Muscle layer of duodenum (tissue), 2 donors: Measurements from ENCODE around the gene ECE1.
"Not testable (repeated sequence)": the region's sequence is repeated elsewhere in the genome, so short reads cannot be mapped to it uniquely, and the experiment has no call there.

Source experiments
- H3K27ac ChIP-seq: one replicate; pipeline ENCODE4 v1.7.0; 2013; ENCODE audit warnings: mild to moderate bottlenecking, low read length
- H3K27me3 ChIP-seq: one replicate; pipeline ENCODE4 v1.7.0; 2013; ENCODE audit warnings: low read depth, mild to moderate bottlenecking, control low read depth, low read length
- H3K36me3 ChIP-seq, 2 donors: one replicate each; pipeline ENCODE4 v1.7.0; 2013; ENCODE audit warnings: low read length in 2 of 2, control low read depth in 1 of 2, mild to moderate bottlenecking in 1 of 2; ENCODE audit not compliant: insufficient read depth in 2 of 2, control insufficient read depth in 1 of 2
- H3K4me1 ChIP-seq, 2 donors: one replicate each; pipeline ENCODE4 v1.7.0; 2013; ENCODE audit warnings: low read length in 2 of 2, mild to moderate bottlenecking in 2 of 2, control low read depth in 1 of 2, moderate library complexity in 1 of 2; ENCODE audit not compliant: insufficient read depth in 2 of 2, control insufficient read depth in 1 of 2
- H3K4me3 ChIP-seq, 2 donors: one replicate each; pipeline ENCODE4 v1.7.0; 2013; ENCODE audit warnings: low read length in 2 of 2, low read depth in 1 of 2, mild to moderate bottlenecking in 1 of 2
- H3K9me3 ChIP-seq, 2 donors: one replicate each; pipeline ENCODE4 v1.7.0; 2013; ENCODE audit warnings: low read length in 2 of 2, control low read depth in 1 of 2, mild to moderate bottlenecking in 1 of 2; ENCODE audit not compliant: control insufficient read depth in 1 of 2
- donor health status: healthy.

Gene ECE1

DNA sequence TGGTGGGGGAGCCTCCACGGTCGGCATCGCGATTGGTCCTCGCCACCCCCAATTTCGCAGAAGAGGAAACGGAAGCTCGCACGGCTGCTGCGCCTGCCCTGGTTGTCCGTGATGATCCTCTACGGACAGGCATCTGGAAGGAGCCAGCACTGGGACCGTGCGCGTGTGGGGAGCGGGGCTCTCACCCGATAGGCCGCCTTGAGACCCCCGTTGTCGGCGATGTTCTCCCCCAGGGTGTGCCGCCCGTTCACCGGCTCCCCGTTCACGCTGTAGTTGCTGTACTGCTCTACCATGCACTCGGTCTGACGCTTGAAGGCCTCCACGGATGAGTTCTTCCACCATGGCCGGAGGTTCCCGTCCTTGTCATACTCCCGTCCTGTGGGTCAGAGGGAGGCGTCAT lies 65.2 kb downstream of the ECE1 start:
- H3K36me3 ChIP-seq = peaks cover 47 to 71% of the 10 kb centered on the region in 2 donors

DNA sequence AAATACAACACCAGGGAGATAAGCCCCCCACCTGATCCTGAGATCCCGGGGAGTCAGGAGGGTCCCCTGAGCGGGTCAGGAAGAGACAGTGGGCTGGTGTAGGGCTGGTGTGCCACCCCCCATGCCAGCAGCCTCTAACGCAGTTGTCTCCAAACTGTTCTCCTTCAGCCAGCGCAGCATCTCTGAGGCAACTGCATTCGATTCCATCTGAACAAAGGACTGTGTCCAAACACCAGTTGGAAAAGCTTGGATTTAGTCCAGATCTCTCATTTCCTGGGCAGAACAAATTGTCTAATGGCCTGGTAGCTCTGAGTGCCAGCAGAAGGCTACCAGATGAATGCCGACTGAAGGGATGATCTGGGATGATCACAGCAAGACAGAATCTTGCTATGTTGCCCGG lies 69.4 kb downstream of the ECE1 start:
- Histone ChIP-seq H3K36me3 (peaks cover 35 to 66% of the 10 kb centered on the region in 2 donors), H3K27me3 (no peaks in the 10 kb centered on the region), H3K4me1 (no peaks in the 10 kb centered on the region), H3K27ac (no peak overlapping the region), H3K9me3 (no peaks in the 10 kb centered on the region), H3K4me3 (no peak overlapping the region)

More for the DNA sequence above, 65.2 kb downstream of the ECE1 start:
- Histone ChIP-seq H3K4me1 (no peaks in the 10 kb centered on the region), H3K4me3 (no peak overlapping the region), H3K27me3 (no peaks in the 10 kb centered on the region), H3K27ac (no peak overlapping the region), H3K9me3 (no peaks in the 10 kb centered on the region)

DNA sequence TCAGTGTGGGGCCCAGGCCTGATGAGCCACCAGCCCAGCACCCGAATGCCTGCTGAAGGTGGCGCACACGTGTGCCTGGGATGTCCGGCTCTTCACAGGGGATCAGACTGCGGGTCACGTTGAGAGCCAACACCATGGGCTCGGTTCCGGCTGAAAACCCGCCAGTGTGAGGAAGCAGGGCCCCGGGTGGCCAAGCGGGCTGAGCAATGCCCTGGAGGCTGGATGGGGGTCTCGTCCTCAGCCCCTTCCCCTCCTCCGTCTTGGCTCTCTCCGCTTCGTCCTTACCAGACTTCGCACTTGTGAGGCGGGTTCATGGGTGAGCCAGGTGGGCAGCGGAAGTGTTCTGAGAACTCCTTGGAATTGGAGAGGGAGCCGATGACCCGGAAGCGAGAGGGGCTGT lies 70.6 kb downstream of the ECE1 start:
- Histone ChIP-seq H3K9me3 (no peaks in the 10 kb centered on the region), H3K4me3 (no peak overlapping the region), H3K36me3 (peaks cover 31 to 55% of the 10 kb centered on the region in 2 donors), H3K27me3 (no peaks in the 10 kb centered on the region), H3K27ac (no peak overlapping the region), H3K4me1 (no peaks in the 10 kb centered on the region)

DNA sequence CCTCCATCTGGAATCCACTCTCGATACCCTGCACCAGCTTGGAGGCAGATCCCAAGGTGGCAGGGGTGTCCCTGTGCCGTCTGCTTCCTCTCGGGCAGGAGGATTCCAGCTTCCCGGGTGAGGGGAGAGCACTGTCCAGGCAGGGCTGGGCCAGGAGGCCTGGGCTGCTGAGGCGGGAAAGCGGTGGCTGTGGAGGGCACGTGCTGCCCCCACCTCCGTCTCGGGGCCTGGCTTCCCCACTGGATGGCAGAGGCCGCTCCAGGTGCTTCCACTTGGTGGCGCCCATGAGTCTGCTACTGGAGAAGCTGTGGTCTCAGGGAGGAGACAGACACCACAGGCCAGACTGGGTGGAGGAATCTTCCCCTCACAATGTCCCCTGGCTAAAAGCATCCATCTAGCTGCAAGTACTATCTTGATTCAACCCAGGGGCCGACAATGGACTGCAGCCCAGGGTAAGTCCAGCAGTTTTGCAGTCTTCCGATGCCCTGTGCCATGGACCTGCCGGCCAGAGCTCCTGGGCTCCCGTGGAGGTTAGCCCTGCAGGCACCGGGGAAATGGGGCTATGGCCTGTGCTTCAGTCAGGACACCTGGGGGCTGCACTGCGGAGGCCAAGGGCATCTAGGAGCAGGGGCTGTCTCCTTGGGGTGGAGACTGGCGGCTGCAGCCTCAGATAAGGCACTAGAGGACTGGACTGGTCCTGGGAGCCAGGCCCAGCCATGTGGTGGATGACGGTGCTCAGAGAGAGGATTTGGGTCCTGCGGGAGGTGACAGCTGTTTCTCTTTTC lies 72.3 kb downstream of the ECE1 start:
- Histone ChIP-seq H3K9me3 (no peaks in the 10 kb centered on the region), H3K4me3 (no peak overlapping the region), H3K27me3 (no peaks in the 10 kb centered on the region), H3K36me3 (peaks cover 21 to 45% of the 10 kb centered on the region in 2 donors), H3K27ac (no peak overlapping the region), H3K4me1 (no peaks in the 10 kb centered on the region)

DNA sequence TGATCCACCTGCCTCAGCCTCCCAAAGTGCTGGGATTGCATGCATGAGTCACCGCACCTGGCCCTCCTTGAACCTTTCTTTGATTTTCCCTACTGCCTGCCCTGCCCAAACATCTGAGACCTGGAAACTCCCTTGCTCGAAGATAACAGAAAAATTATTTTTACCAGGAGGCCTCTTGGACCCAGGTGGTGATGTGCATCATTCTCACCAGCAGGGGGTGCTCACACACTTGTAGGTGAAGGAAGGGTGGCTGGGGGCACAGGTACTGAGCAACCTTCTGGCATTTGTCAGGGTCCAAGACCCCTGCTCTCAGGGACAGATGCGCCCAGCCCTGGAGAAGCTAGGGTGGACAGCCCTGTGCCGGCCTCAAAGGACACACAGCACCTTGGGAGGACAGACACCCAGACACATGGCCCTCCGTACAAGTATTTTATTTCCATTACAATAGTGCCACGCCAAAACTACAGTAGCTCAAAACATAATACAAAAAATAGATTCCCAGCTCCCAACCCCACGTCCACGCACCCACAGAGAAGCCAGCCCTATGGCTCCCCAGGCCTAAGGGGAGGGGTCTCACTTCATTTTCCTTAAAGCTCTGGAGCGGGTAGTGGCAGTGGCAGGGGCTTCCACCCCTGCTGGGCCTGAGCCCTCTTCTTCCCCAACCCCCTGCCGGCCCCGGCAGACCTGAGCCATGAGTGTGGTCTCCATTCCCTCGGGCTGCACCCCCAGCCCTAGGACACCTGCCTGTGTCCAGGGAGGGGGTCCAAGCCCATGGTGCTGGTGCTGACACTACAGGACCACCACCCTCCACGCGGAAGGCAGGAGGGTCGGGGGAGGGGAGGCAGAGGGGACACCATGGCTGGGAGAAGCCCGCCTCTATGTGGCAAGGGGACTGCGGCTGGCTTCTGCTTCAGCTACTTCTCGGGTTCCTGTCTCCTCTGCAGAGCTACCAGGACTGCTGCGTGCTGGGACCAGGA lies 73.1 kb downstream of the ECE1 start:
- no peak overlapping the region for H3K4me3 ChIP-seq
- H3K4me1 ChIP-seq = no peaks in the 10 kb centered on the region
- no peaks in the 10 kb centered on the region for H3K27me3 ChIP-seq
- H3K36me3 ChIP-seq = peaks cover 21 to 42% of the 10 kb centered on the region in 2 donors
- H3K9me3 ChIP-seq = no peaks in the 10 kb centered on the region
- no peak overlapping the region for H3K27ac ChIP-seq

DNA sequence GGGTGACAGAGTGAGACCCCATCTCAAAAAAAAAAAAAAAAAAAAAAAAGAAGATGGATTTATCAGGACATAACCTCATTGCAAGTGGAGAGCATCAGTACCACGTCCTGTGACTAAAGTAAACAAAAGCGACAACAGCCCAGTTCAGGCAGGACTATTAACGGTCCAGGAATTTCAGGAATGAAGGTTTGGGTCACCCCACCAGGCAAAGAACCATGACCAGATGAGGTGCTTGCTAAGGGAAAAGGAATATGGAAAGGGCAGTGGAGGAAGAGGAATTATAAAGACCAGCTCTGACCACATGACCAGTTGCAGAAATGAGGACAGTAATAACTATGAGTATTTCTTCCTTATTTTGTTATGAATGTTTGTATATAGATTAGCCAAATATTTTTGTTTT lies 78.1 kb downstream of the ECE1 start:
- Histone ChIP-seq H3K27ac (no peak overlapping the region), H3K9me3 (no peaks in the 10 kb centered on the region), H3K4me3 (no peak overlapping the region), H3K27me3 (no peaks in the 10 kb centered on the region), H3K4me1 (no peaks in the 10 kb centered on the region), H3K36me3 (no peaks in the 10 kb centered on the region)

DNA sequence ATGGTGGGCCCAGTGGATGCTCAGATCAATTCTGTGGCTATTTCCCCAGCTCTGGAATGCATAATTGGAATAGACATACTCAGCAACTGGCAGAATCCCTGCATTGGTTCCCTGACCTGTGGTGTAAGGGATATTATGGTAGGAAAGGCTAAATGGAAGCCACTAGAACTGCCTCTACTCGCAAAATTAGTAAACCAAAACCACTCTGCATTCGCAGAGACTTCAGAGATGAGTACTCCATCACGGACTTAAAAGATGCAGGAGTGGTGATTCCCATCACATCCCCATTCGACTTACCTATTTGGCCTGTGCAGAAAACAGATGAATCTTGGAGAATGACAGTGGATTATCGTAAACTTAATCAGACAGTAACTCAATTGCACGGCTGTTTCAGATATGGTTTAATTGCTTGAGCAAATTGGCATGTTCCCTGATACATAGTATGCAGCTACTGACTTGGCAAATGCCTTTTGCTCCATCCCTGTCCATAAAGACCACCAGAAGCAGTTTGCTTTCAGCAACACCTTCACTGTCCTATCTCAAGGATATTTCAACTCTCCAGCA lies 82.0 kb downstream of the ECE1 start:
- H3K4me1 ChIP-seq, H3K27me3 ChIP-seq, H3K36me3 ChIP-seq, H3K27ac ChIP-seq, H3K9me3 ChIP-seq, H3K4me3 ChIP-seq: not testable (repeated sequence)

DNA sequence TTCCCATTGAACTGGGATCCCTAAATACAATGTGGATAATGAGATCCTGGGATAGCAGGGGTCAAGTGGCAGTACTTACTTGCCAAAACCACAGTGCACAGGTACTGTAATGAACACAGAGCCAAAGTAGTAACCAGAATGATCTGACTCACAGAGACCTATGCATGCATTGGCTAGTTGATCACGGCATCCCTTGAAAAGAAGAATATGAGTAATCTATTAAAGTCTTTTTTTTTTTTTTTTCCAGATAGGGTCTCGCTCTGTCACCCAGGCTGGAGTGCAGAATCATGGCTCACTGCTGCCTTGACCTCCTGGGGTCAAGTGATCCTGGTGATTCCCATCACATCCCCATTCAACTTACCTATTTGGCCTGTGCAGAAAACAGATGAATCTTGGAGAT lies 84.1 kb downstream of the ECE1 start:
- Histone ChIP-seq H3K4me1 (no peaks in the 10 kb centered on the region), H3K9me3 (no peaks in the 10 kb centered on the region), H3K36me3 (no peaks in the 10 kb centered on the region), H3K27ac (no peak overlapping the region), H3K4me3 (no peak overlapping the region), H3K27me3 (no peaks in the 10 kb centered on the region)

DNA sequence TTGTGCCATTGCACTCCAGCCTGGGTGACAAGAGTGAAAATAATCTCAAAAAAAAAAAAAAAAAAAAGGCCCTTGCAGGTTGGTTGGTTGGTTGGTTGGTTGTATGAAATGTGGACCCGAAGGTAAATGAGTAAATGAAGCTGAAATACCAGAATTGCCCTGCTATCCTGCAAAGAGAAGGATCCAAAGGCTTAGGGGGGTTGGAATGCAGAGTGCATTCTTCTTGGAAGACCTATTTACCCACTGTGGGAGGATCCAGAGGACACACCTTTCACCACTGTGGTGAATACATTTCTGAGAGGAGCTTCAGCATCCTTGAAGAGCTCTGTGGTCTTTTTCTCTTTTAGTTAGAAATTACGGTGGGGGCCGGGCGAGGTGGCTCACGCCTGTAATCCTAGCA lies 84.8 kb downstream of the ECE1 start:
- H3K27ac ChIP-seq = no peak overlapping the region
- H3K4me3 ChIP-seq = no peak overlapping the region
- no peaks in the 10 kb centered on the region for H3K4me1 ChIP-seq
- no peaks in the 10 kb centered on the region for H3K9me3 ChIP-seq
- H3K27me3 ChIP-seq = no peaks in the 10 kb centered on the region
- H3K36me3 ChIP-seq = no peaks in the 10 kb centered on the region

DNA sequence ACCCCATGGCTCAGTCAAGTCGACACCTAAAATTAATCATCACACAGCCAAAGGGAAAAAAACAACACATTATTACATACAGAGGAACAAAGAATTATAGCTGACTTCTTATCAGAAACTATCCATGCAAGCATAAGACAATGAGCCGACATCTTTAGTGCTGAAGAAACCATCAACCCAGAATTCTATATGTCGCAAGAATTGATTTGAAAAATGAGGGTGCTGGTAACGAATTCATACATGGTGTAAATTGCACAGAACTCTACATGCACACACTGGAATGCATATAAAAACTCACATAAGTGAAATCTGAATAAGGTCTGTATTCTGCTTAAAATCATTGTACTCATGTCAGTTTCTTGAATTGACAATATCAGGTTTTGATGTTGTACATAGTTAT lies 88.6 kb downstream of the ECE1 start:
- H3K9me3 ChIP-seq = no peaks in the 10 kb centered on the region
- no peaks in the 10 kb centered on the region for H3K36me3 ChIP-seq
- no peak overlapping the region for H3K4me3 ChIP-seq
- no peaks in the 10 kb centered on the region for H3K27me3 ChIP-seq
- no peak overlapping the region for H3K27ac ChIP-seq
- no peaks in the 10 kb centered on the region for H3K4me1 ChIP-seq

DNA sequence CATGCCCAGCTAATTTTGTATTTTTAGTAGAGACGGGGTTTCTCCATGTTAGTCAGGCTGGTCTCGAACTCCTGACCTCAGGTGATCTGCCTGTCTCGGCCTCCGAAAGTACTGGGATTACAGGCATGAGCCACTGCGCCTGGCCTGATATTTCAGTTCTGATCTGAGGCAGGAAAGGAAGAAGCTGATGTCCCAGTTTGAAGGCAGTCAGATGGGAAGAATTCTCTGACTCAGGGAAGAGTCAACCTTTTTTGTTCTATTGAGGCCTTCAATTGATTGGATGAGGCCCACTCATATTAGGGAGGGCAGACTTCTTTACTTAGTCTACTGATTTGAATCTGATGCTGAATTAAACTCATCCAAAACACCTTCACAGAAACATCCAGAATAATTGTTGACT lies 89.0 kb downstream of the ECE1 start:
- H3K9me3 ChIP-seq, H3K27ac ChIP-seq, H3K27me3 ChIP-seq, H3K4me3 ChIP-seq, H3K4me1 ChIP-seq, H3K36me3 ChIP-seq: not testable (repeated sequence)
